Kidney (tissue), 22 donors: ENCODE data around the gene OR2A2. TPM values are rescaled to one million over a fixed set of nuclear protein-coding genes. Genes with fewer than 3 reads are reported as not detected.

Experiments
- DNase-seq, 5 donors: peaks; one replicate each; pipeline ENCODE4 v3.0.0-alpha.2; 2013 to 2020
- FAIRE-seq: peaks from 2 replicates; lab custom pipeline; 2012; peaks lifted over from hg19 to GRCh38; lab: Jason Lieb, UNC
- H3K27ac ChIP-seq, 2 donors: one replicate each; pipeline ENCODE4 v1.7.0; 2013; ENCODE audit warnings: low read depth in 2 of 2, low read length in 2 of 2, inconsistent platforms in 1 of 2
- H3K27me3 ChIP-seq: one replicate; pipeline ENCODE4 v1.7.1; 2013; ENCODE audit warnings: low read length, inconsistent platforms; ENCODE audit not compliant: control insufficient read depth, insufficient read depth
- H3K36me3 ChIP-seq, 3 donors: one replicate each; pipeline versions ENCODE4 v1.7.0 to v1.7.1; 2013; ENCODE audit warnings: low read length in 3 of 3, control low read depth in 1 of 3, inconsistent platforms in 1 of 3; ENCODE audit not compliant: insufficient read depth in 3 of 3, control insufficient read depth in 2 of 3
- H3K4me1 ChIP-seq, 3 donors: one replicate each; pipeline versions ENCODE4 v1.7.0 to v1.7.1; 2013; ENCODE audit warnings: low read length in 3 of 3, inconsistent platforms in 1 of 3, low read depth in 1 of 3; ENCODE audit not compliant: control insufficient read depth in 2 of 3, insufficient read depth in 2 of 3
- H3K4me3 ChIP-seq, 3 donors: one replicate each; pipeline versions ENCODE4 v1.7.0 to v1.8.1; 2013; ENCODE audit warnings: low read length in 3 of 3, control low read depth in 1 of 3, inconsistent platforms in 1 of 3
- H3K9ac ChIP-seq, 3 donors: one replicate each; pipeline versions ENCODE4 v1.7.0 to v1.7.1; 2013; ENCODE audit warnings: low read length in 3 of 3, control low read depth in 1 of 3, inconsistent platforms in 1 of 3
- H3K9me3 ChIP-seq, 3 donors: one replicate each; pipeline versions ENCODE4 v1.7.0 to v1.7.1; 2013; ENCODE audit warnings: low read length in 3 of 3, control low read depth in 1 of 3, inconsistent platforms in 1 of 3; ENCODE audit not compliant: control insufficient read depth in 2 of 3, insufficient read depth in 1 of 3
- CTCF ChIP-seq: IDR thresholded peaks from 3 replicates; pipeline ENCODE4 v1.5.1; 2012; ENCODE audit warnings: mild to moderate bottlenecking, moderate library complexity, borderline replicate concordance; ENCODE audit not compliant: insufficient read depth; ENCODE audit errors: extremely low read depth
- intact Hi-C: fragments of 100-400 bp; cut with DNase I; formaldehyde crosslinking; loops from one replicate; pipeline ENCODE4 v1.11.1; 2022
- long read RNA-seq, 10 donors: library from polyadenylated mRNA in 1 of 10; unstranded in 1 of 10; transcript quantifications; one replicate each; pipeline ENCODE4 v2.0.0 and lab custom pipeline, GENCODE V29; 2021 to 2026
- polyA plus RNA-seq: library from polyadenylated mRNA; stranded (reverse); fragments of 350-450 nt; fragmentation: Illumina TruSeq; extraction: RNeasy Lipid Tissue Mini Kit (QIAGEN cat#74804); gene quantifications from one replicate; pipeline ENCODE4 v1.2.3, GENCODE V29; 2014; ENCODE audit warnings: low read depth, low replicate concordance; ENCODE audit not compliant: insufficient read depth
- total RNA-seq: library from RNA; stranded (reverse); fragmentation: NEBNext Ultra II Directional; extraction: Animal tissue kit (Norgen Biotek cat#: 25700); gene quantifications from one replicate; pipeline ENCODE4 v1.2.1, GENCODE V29; 2021
- donor health status: control.
- donor health status: control.
- donor health status: control.
- donor health status: control.
- donor health status: control.
- donor health status: DM: yes; HTN: yes; CAD: no.
- donor health status: Normal renal cell carcinoma (clear cell type).

The OR2A2 gene
- not detected for total RNA-seq
- not detected for polyA plus RNA-seq
- long read RNA-seq, donor 1: 0 reads
- long read RNA-seq, donor 2: 0 reads
- long read RNA-seq, donor 3: 0 reads
- long read RNA-seq, donor 4: 0 reads
- long read RNA-seq, donor 5: 0 reads
- long read RNA-seq, donor 6: 0 reads
- long read RNA-seq, donor 7: 0 reads
- long read RNA-seq, donor 8: 0 reads
- long read RNA-seq, donor 9: 0 reads
- long read RNA-seq, donor 10: 0 reads

- no peaks in the 10 kb centered on the region for H3K36me3 ChIP-seq
- TF ChIP-seq CTCF: no peak
- H3K27ac ChIP-seq: no peak within 1 kb of the TSS
- no peak within 1 kb of the TSS for H3K4me3 ChIP-seq
- FAIRE-seq: no peak
- H3K9me3 ChIP-seq: no peaks in the 10 kb centered on the region
- intact Hi-C loops: no loop called here
- no peak within 1 kb of the TSS for H3K9ac ChIP-seq
- no peak for DNase-seq
- no peaks in the 10 kb centered on the region for H3K4me1 ChIP-seq
- H3K27me3 ChIP-seq: no peaks in the 10 kb centered on the region
Measured at GRCh38 chr7:144109283-144109682, at the start of gene OR2A2. Gene OR2A2 (plus strand): TSS chr7:144109583. CDS start chr7:144109583, 0 bp downstream.

GRCh38 chr7:144063710-144064109 is 45.7 kb upstream of the OR2A2 start:
- Histone ChIP-seq H3K4me1 (no peaks in the 10 kb centered on the region), H3K27ac (no peak overlapping the region), H3K4me3 (no peak overlapping the region), H3K9ac (no peak overlapping the region), H3K36me3 (no peaks in the 10 kb centered on the region), H3K27me3 (no peaks in the 10 kb centered on the region), H3K9me3 (no peaks in the 10 kb centered on the region)
- intact Hi-C loops: no loop called here
- no peak for DNase-seq
- no peak for TF ChIP-seq CTCF
- no peak for FAIRE-seq

GRCh38 chr7:144069511-144069910 is 39.9 kb upstream of the OR2A2 start, which contains the start of gene OR2A25:
Gene OR2A25 (plus strand): TSS chr7:144069811. CDS start chr7:144074220, 4,409 bp downstream.
- no peaks in the 10 kb centered on the region for H3K4me1 ChIP-seq
- TF ChIP-seq CTCF: no peak
- no peak for FAIRE-seq

More at GRCh38 chr7:144069511-144069910, 39.9 kb upstream of the OR2A2 start, which contains the start of gene OR2A25:
- Histone ChIP-seq H3K36me3 (no peaks in the 10 kb centered on the region), H3K4me3 (no peak within 1 kb of the TSS), H3K9me3 (no peaks in the 10 kb centered on the region), H3K27me3 (no peaks in the 10 kb centered on the region), H3K9ac (no peak within 1 kb of the TSS), H3K27ac (no peak within 1 kb of the TSS)
- no peak for DNase-seq
- intact Hi-C loops: no loop called here
